MM.1S (cell line): ENCODE results near the gene PYGM.

ENCODE experiments used
- DNase-seq: peaks from one replicate; pipeline ENCODE4 v3.0.0-alpha.2; 2015
- H2AFZ ChIP-seq: fragments of 300-600 bp; sonication (generic); 2 replicates; pipeline ENCODE4 v1.6.0; 2016; ENCODE audit warnings: antibody characterized with exemption, low read length
- H3F3A ChIP-seq: fragments of 300-600 bp; sonication (generic); 2 replicates; pipeline ENCODE4 v1.6.1; 2016; ENCODE audit warnings: mild to moderate bottlenecking, antibody characterized with exemption, low read length, moderate library complexity, mixed read lengths; ENCODE audit not compliant: insufficient read depth
- H3K27ac ChIP-seq: fragments of 300-600 bp; sonication (generic); 2 replicates; pipeline ENCODE4 v1.5.1; 2016; ENCODE audit warnings: mild to moderate bottlenecking, low read length
- H3K27me3 ChIP-seq: fragments of 300-600 bp; sonication (generic); replicated peaks from 2 replicates; pipeline ENCODE4 v1.6.0; 2016; ENCODE audit warnings: low read length; ENCODE audit not compliant: insufficient read depth
- H3K36me3 ChIP-seq: fragments of 300-600 bp; sonication (generic); replicated peaks from 2 replicates; pipeline ENCODE4 v1.6.1; 2016; ENCODE audit warnings: mild to moderate bottlenecking, low read length, mixed read lengths; ENCODE audit not compliant: insufficient read depth
- H3K4me1 ChIP-seq: fragments of 300-600 bp; sonication (generic); 2 replicates; pipeline ENCODE4 v1.6.1; 2016; ENCODE audit warnings: low read length, mixed read lengths
- H3K4me2 ChIP-seq: fragments of 300-600 bp; sonication (generic); 2 replicates; pipeline ENCODE4 v1.6.0; 2016; ENCODE audit warnings: low read depth, low read length
- H3K4me3 ChIP-seq: fragments of 300-600 bp; sonication (generic); 2 replicates; pipeline ENCODE4 v1.5.1; 2016; ENCODE audit warnings: low read length, mixed read lengths
- H3K79me2 ChIP-seq: fragments of 300-600 bp; sonication (generic); 2 replicates; pipeline ENCODE4 v1.6.1; 2016; ENCODE audit warnings: mixed run types, low read length, mixed read lengths
- H3K9ac ChIP-seq: fragments of 300-600 bp; sonication (generic); 2 replicates; pipeline ENCODE4 v1.6.1; 2016; ENCODE audit warnings: low read length, mixed read lengths
- H3K9me2 ChIP-seq: fragments of 300-600 bp; sonication (generic); replicated peaks from 2 replicates; pipeline ENCODE4 v1.6.1; 2016; ENCODE audit warnings: mild to moderate bottlenecking, low read length, mixed read lengths; ENCODE audit not compliant: insufficient read depth
- H3K9me3 ChIP-seq: fragments of 300-600 bp; sonication (generic); replicated peaks from 2 replicates; pipeline ENCODE4 v1.6.1; 2016; ENCODE audit warnings: mild to moderate bottlenecking, low read length, mixed read lengths; ENCODE audit not compliant: insufficient read depth
- H4K20me1 ChIP-seq: fragments of 300-600 bp; sonication (generic); 2 replicates; pipeline ENCODE4 v1.6.1; 2016; ENCODE audit warnings: mild to moderate bottlenecking, low read length, moderate library complexity, mixed read lengths; ENCODE audit not compliant: insufficient read depth
- CTCF ChIP-seq: fragments of 300-600 bp; sonication (generic); IDR thresholded peaks from 2 replicates; pipeline ENCODE4 v1.5.1; 2016; ENCODE audit warnings: antibody characterized with exemption, low read length, mixed read lengths
- EZH2 ChIP-seq: fragments of 300-600 bp; sonication (generic); optimal IDR thresholded peaks from 2 replicates; pipeline ENCODE3; 2017; ENCODE audit warnings: low read depth, mild to moderate bottlenecking, antibody characterized with exemption, low read length, mixed read lengths
- EZH2phosphoT487 ChIP-seq: fragments of 300-600 bp; sonication (generic); IDR thresholded peaks from 2 replicates; pipeline ENCODE4 v1.6.1; 2018; ENCODE audit warnings: antibody characterized with exemption, low read length

Gene PYGM

GRCh38 chr11:64714666-64715065 lies 45.1 kb downstream of the PYGM start:
- Histone ChIP-seq H2AFZ (no peak overlapping the region), H3K4me3 (no peak overlapping the region), H3K9me2 (no peaks in the 10 kb centered on the region), H3K79me2 (no peaks in the 10 kb centered on the region), H3K4me2 (no peak overlapping the region), H3F3A (no peaks in the 10 kb centered on the region), H3K27ac (no peak overlapping the region), H3K9me3 (no peaks in the 10 kb centered on the region), H3K9ac (no peak overlapping the region), H4K20me1 (no peaks in the 10 kb centered on the region), H3K27me3 (peaks cover 85% of the 10 kb centered on the region), H3K36me3 (no peaks in the 10 kb centered on the region), H3K4me1 (no peaks in the 10 kb centered on the region)
- DNase-seq = no peak
- TF ChIP-seq EZH2 (no peak), EZH2phosphoT487 (no peak), CTCF (no peak)

GRCh38 chr11:64713781-64714363 lies 45.9 kb downstream of the PYGM start:
- Histone ChIP-seq H3F3A (no peaks in the 10 kb centered on the region), H3K36me3 (no peaks in the 10 kb centered on the region), H3K9me3 (no peaks in the 10 kb centered on the region), H2AFZ (no peak overlapping the region), H3K9ac (no peak overlapping the region), H3K4me3 (no peak overlapping the region), H3K27me3 (peaks cover 85% of the 10 kb centered on the region), H3K9me2 (no peaks in the 10 kb centered on the region), H3K79me2 (no peaks in the 10 kb centered on the region), H3K4me2 (no peak overlapping the region), H3K4me1 (no peaks in the 10 kb centered on the region), H4K20me1 (no peaks in the 10 kb centered on the region), H3K27ac (no peak overlapping the region)
- TF ChIP-seq EZH2phosphoT487 (no peak), CTCF (no peak), EZH2 (no peak)
- DNase-seq = no peak

- Histone ChIP-seq H3K4me2 (no peak overlapping the region), H2AFZ (no peak overlapping the region)
Observed at GRCh38 chr11:64713016-64713707, 46.6 kb downstream of the PYGM start.

More at GRCh38 chr11:64713016-64713707, 46.6 kb downstream of the PYGM start:
- Histone ChIP-seq H3K9ac (no peak overlapping the region), H3K27me3 (peaks cover 84% of the 10 kb centered on the region), H3F3A (no peaks in the 10 kb centered on the region), H4K20me1 (no peaks in the 10 kb centered on the region), H3K9me2 (no peaks in the 10 kb centered on the region), H3K27ac (no peak overlapping the region), H3K4me3 (no peak overlapping the region), H3K36me3 (no peaks in the 10 kb centered on the region), H3K9me3 (no peaks in the 10 kb centered on the region), H3K79me2 (no peaks in the 10 kb centered on the region), H3K4me1 (no peaks in the 10 kb centered on the region)
- DNase-seq = peak; percentile 21
- no peak for TF ChIP-seq EZH2phosphoT487
- no peak for TF ChIP-seq EZH2
- no peak for TF ChIP-seq CTCF
